Neural progenitor cell (in vitro differentiated cells): ENCODE measurements around the gene ADCY2. TPM values are rescaled to one million over a fixed set of nuclear protein-coding genes. Genes with fewer than 3 reads are reported as not detected.

Source experiments
- DNase-seq: peaks from one replicate; pipeline ENCODE4 v3.0.0-alpha.2; 2016; ENCODE audit warnings: low spot score
- H2AFZ ChIP-seq: fragments of 200-600 bp; sonication (generic); replicated peaks from 2 replicates; pipeline ENCODE4 v1.6.1; 2016; ENCODE audit warnings: antibody characterized with exemption
- H3F3A ChIP-seq: fragments of 200-600 bp; sonication (generic); 2 replicates; pipeline ENCODE4 v1.6.1; 2016; ENCODE audit warnings: antibody characterized with exemption, low read depth
- H3K27ac ChIP-seq: fragments of 200-600 bp; sonication (generic); 2 replicates; pipeline ENCODE4 v1.5.1; 2016; ENCODE audit warnings: mild to moderate bottlenecking
- H3K27me3 ChIP-seq: fragments of 200-600 bp; sonication (generic); 2 replicates; pipeline ENCODE4 v1.6.1; 2016; ENCODE audit warnings: mild to moderate bottlenecking, moderate library complexity
- H3K36me3 ChIP-seq: fragments of 200-600 bp; sonication (generic); 2 replicates; pipeline ENCODE4 v1.5.1; 2016
- H3K4me1 ChIP-seq: fragments of 200-600 bp; sonication (generic); 2 replicates; pipeline ENCODE4 v1.6.1; 2016; ENCODE audit warnings: mixed run types
- H3K4me2 ChIP-seq: fragments of 200-600 bp; sonication (generic); 2 replicates; pipeline ENCODE4 v1.6.1; 2016
- H3K4me3 ChIP-seq: fragments of 200-600 bp; sonication (generic); 2 replicates; pipeline ENCODE4 v1.5.1; 2016
- H3K79me2 ChIP-seq: fragments of 200-600 bp; sonication (generic); 2 replicates; pipeline ENCODE4 v1.6.1; 2016; ENCODE audit warnings: low read depth
- H3K9ac ChIP-seq: fragments of 200-600 bp; sonication (generic); 2 replicates; pipeline ENCODE4 v1.6.1; 2016
- H3K9me3 ChIP-seq: fragments of 200-600 bp; sonication (generic); 2 replicates; pipeline ENCODE4 v1.5.1; 2016; ENCODE audit warnings: low read depth
- H4K20me1 ChIP-seq: fragments of 200-600 bp; sonication (generic); 2 replicates; pipeline ENCODE4 v1.6.1; 2016; ENCODE audit warnings: low read depth
- H3K27ac Mint-ChIP-seq: 3 replicates; pipeline ENCODE4 v1.8.0; 2021; ENCODE audit warnings: mixed read lengths
- H3K27me3 Mint-ChIP-seq: 2 replicates; pipeline ENCODE4 v1.8.0; 2022; ENCODE audit warnings: low read depth, mild to moderate bottlenecking, inconsistent platforms, moderate library complexity, mixed read lengths; ENCODE audit not compliant: insufficient read depth
- H3K36me3 Mint-ChIP-seq: 3 replicates; pipeline ENCODE4 v1.8.0; 2021; ENCODE audit warnings: mixed read lengths
- H3K4me1 Mint-ChIP-seq: 3 replicates; pipeline ENCODE4 v1.8.0; 2021; ENCODE audit warnings: mixed read lengths
- H3K4me3 Mint-ChIP-seq: 3 replicates; pipeline ENCODE4 v1.8.0; 2021; ENCODE audit warnings: mild to moderate bottlenecking, moderate library complexity, mixed read lengths
- H3K9me3 Mint-ChIP-seq: 3 replicates; pipeline ENCODE4 v1.8.0; 2020; ENCODE audit warnings: mixed read lengths
- EZH2 ChIP-seq: fragments of 200-600 bp; sonication (generic); IDR thresholded peaks from 2 replicates; pipeline ENCODE4 v1.6.1; 2017; ENCODE audit warnings: antibody characterized with exemption, mild to moderate bottlenecking, moderate library complexity
- EZH2phosphoT487 ChIP-seq: fragments of 200-600 bp; sonication (generic); IDR thresholded peaks from 2 replicates; pipeline ENCODE4 v1.6.1; 2017; ENCODE audit warnings: antibody characterized with exemption
- total RNA-seq: library from RNA; depleted of rRNA; stranded (reverse); fragments of >200 nt; gene quantifications from 2 replicates; pipeline ENCODE4 v1.2.3, GENCODE V29; 2015; ENCODE audit warnings: low replicate concordance
- TF ChIP-seq, protein P1 (sequence below): fragments of 200-600 bp; sonication (generic); IDR thresholded peaks from 2 replicates; pipeline ENCODE4 v1.5.1; 2017; ENCODE audit warnings: antibody characterized with exemption, mild to moderate bottlenecking

ADCY2 gene
- total RNA-seq, 1 donor from 2014 or later = 1.2 TPM

DNA sequence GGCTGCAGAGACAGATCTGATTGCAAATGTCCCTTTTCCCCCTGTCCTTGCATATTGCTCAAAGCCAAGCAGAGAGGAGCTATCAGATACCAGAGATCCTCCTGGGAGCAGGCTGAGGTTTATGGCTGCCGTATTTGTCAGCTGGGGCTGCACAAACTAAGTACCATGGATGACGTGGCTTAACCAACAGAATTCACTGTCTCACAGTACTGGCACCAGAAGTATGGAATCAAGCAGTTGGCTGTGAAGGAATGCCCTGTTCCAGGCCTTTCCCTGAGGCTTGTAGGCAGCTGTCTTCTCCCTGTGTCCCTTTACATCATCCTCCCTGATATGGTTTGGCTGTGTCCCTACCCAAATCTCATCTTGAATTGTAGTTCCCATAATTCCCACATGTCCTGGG lies 452.4 kb downstream of the ADCY2 start:
- Histone ChIP-seq H3K9ac (no peak overlapping the region), H2AFZ (no peak overlapping the region), H3K27ac (no peak overlapping the region), H3K4me2 (no peak overlapping the region), H3K9me3 (no peaks in the 10 kb centered on the region), H3F3A (peaks cover 19% of the 10 kb centered on the region), H3K79me2 (no peaks in the 10 kb centered on the region), H3K27me3 (peaks cover 22% of the 10 kb centered on the region), H4K20me1 (no peaks in the 10 kb centered on the region), H3K4me1 (peaks cover 12% of the 10 kb centered on the region), H3K4me3 (no peak overlapping the region), H3K36me3 (no peaks in the 10 kb centered on the region)
- peaks cover 2% of the 10 kb centered on the region for H3K9me3 Mint-ChIP-seq
- no peak overlapping the region for H3K4me3 Mint-ChIP-seq
- no peak overlapping the region for H3K27ac Mint-ChIP-seq
- H3K27me3 Mint-ChIP-seq = peaks cover 7% of the 10 kb centered on the region
- no peaks in the 10 kb centered on the region for H3K36me3 Mint-ChIP-seq
- TF ChIP-seq EZH2 (no peak), EZH2phosphoT487 (no peak)
- TF ChIP-seq, protein P1, sequence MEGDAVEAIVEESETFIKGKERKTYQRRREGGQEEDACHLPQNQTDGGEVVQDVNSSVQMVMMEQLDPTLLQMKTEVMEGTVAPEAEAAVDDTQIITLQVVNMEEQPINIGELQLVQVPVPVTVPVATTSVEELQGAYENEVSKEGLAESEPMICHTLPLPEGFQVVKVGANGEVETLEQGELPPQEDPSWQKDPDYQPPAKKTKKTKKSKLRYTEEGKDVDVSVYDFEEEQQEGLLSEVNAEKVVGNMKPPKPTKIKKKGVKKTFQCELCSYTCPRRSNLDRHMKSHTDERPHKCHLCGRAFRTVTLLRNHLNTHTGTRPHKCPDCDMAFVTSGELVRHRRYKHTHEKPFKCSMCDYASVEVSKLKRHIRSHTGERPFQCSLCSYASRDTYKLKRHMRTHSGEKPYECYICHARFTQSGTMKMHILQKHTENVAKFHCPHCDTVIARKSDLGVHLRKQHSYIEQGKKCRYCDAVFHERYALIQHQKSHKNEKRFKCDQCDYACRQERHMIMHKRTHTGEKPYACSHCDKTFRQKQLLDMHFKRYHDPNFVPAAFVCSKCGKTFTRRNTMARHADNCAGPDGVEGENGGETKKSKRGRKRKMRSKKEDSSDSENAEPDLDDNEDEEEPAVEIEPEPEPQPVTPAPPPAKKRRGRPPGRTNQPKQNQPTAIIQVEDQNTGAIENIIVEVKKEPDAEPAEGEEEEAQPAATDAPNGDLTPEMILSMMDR = no peak
- no peak for DNase-seq
- peaks cover 22% of the 10 kb centered on the region for H3K4me1 Mint-ChIP-seq

DNA sequence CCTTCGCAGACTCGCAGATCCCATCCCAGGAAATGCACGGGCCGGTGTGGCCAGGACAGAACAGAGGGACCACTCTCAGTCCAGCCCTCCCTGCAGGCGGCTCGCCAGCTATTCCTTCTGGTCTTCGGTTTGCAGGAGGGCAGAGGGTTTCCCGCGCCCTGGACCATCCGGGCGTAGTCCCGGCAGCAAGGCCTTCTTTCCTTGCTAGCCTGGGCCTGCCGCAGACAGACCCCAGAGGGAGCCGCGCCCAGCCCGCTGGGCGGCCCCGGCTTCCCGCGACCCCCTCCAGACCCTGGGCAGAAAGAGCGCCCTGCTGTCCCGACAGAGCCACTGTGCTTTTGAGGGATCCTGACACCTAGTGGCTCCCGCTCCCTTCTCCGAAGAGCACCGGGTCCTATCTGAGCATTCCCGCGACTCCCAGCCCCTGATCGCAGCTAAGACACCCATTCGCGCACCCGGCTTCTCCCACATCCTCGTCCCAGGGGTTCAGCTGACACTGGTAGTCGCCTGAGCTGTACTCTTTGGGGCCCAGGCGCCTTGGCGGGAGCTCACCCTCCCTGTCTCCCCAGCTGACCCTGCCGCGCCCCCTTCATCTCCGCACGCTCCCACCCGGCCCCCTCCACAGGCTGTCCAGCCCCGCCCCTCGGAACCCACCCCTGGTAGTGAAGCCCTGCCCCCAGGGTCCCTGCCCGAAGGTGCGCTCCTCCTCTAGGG lies 453.9 kb downstream of the ADCY2 start:
- TF ChIP-seq, protein P1 = peak; percentile 41
- TF ChIP-seq EZH2phosphoT487 (no peak), EZH2 (no peak)
- peak overlapping the region; percentile 96 for H2AFZ ChIP-seq
- peaks cover 22% of the 10 kb centered on the region for H3K27me3 ChIP-seq
- H3K4me2 ChIP-seq = peak overlapping the region; percentile 74
- Mint-ChIP-seq H3K36me3 (peaks cover 3% of the 10 kb centered on the region), H3K4me3 (peak overlapping the region; percentile 92), H3K4me1 (peaks cover 22% of the 10 kb centered on the region), H3K9me3 (peaks cover 2% of the 10 kb centered on the region), H3K27me3 (peaks cover 7% of the 10 kb centered on the region), H3K27ac (no peak overlapping the region)
- no peak overlapping the region for H3K9ac ChIP-seq
- H4K20me1 ChIP-seq = no peaks in the 10 kb centered on the region
- peaks cover 12% of the 10 kb centered on the region for H3K4me1 ChIP-seq
- no peaks in the 10 kb centered on the region for H3K9me3 ChIP-seq
- no peaks in the 10 kb centered on the region for H3K36me3 ChIP-seq
- no peaks in the 10 kb centered on the region for H3K79me2 ChIP-seq
- H3K4me3 ChIP-seq = peak overlapping the region; percentile 76
- peaks cover 19% of the 10 kb centered on the region for H3F3A ChIP-seq
- H3K27ac ChIP-seq = no peak overlapping the region
- peak; percentile 75 for DNase-seq

- no peaks in the 10 kb centered on the region for H4K20me1 ChIP-seq
- peaks cover 6% of the 10 kb centered on the region for H3K4me1 ChIP-seq
- H3K36me3 Mint-ChIP-seq = peaks cover 3% of the 10 kb centered on the region
- peaks cover 7% of the 10 kb centered on the region for H3K27me3 Mint-ChIP-seq
- no peak within 1 kb of the TSS for H3K9ac ChIP-seq
- peaks cover 15% of the 10 kb centered on the region for H3K4me1 Mint-ChIP-seq
- peaks cover 2% of the 10 kb centered on the region for H3K9me3 Mint-ChIP-seq
- peak within 1 kb of the TSS; percentile 96 for H2AFZ ChIP-seq
- H3K4me3 ChIP-seq = peak within 1 kb of the TSS; percentile 76
- no peaks in the 10 kb centered on the region for H3K79me2 ChIP-seq
- TF ChIP-seq EZH2 (no peak), EZH2phosphoT487 (peak; percentile 18)
- TF ChIP-seq, protein P1 = peak; percentile 55
- peak within 1 kb of the TSS; percentile 83 for H3K27ac Mint-ChIP-seq
- peaks cover 22% of the 10 kb centered on the region for H3K27me3 ChIP-seq
- H3K4me3 Mint-ChIP-seq = peak within 1 kb of the TSS; percentile 92
- peaks cover 19% of the 10 kb centered on the region for H3F3A ChIP-seq
- no peaks in the 10 kb centered on the region for H3K9me3 ChIP-seq
- no peaks in the 10 kb centered on the region for H3K36me3 ChIP-seq
- H3K27ac ChIP-seq = peak within 1 kb of the TSS; percentile 83
- H3K4me2 ChIP-seq = peak within 1 kb of the TSS; percentile 84
- DNase-seq = peak; percentile 95
Observed at GRCh38 chr5:7850395-7851239, 454.7 kb downstream of the ADCY2 start, which contains the start of gene CFAP90. CFAP90 (minus strand) TSS chr5:7851133; CDS start chr5:7851021, 112 bp downstream.
